Ishikawa (cell line): ENCODE results near the gene CAMK1.

Source experiments
- CEBPB ChIP-seq: IDR thresholded peaks from 2 replicates; pipeline ENCODE4 v1.6.1; 2012
- CREB1 ChIP-seq: IDR thresholded peaks from 2 replicates; pipeline ENCODE4 v1.6.1; 2012; ENCODE audit warnings: low read depth
- EGR1 ChIP-seq: IDR thresholded peaks from 2 replicates; pipeline ENCODE4 v1.6.1; 2012
- EP300 ChIP-seq: IDR thresholded peaks from 2 replicates; pipeline ENCODE4 v1.6.1; 2012; ENCODE audit warnings: borderline replicate concordance
- FOXM1 ChIP-seq: IDR thresholded peaks from 2 replicates; pipeline ENCODE4 v1.6.1; 2012; ENCODE audit warnings: low read depth, borderline replicate concordance
- MAX ChIP-seq: IDR thresholded peaks from 2 replicates; pipeline ENCODE4 v1.6.1; 2012
- NFIC ChIP-seq: IDR thresholded peaks from 2 replicates; pipeline ENCODE4 v1.6.1; 2012
- RAD21 ChIP-seq: IDR thresholded peaks from 2 replicates; pipeline ENCODE4 v1.6.1; 2012; ENCODE audit warnings: low read depth
- REST ChIP-seq: IDR thresholded peaks from 2 replicates; pipeline ENCODE4 v1.6.1; 2012; ENCODE audit warnings: low read depth, mild to moderate bottlenecking
- TAF1 ChIP-seq: IDR thresholded peaks from 2 replicates; pipeline ENCODE4 v1.6.1; 2012; ENCODE audit warnings: low read depth, mild to moderate bottlenecking
- TCF12 ChIP-seq: IDR thresholded peaks from 2 replicates; pipeline ENCODE4 v1.6.1; 2012; ENCODE audit warnings: low read depth
- TEAD4 ChIP-seq: IDR thresholded peaks from 2 replicates; pipeline ENCODE4 v1.6.1; 2012
- USF1 ChIP-seq: IDR thresholded peaks from 2 replicates; pipeline ENCODE4 v1.6.1; 2012
- YY1 ChIP-seq: IDR thresholded peaks from 2 replicates; pipeline ENCODE4 v1.6.1; 2012; ENCODE audit warnings: low read depth
- ZBTB7A ChIP-seq: IDR thresholded peaks from 2 replicates; pipeline ENCODE4 v1.6.1; 2012; ENCODE audit warnings: low read depth

Gene CAMK1

GRCh38 chr3:9809239-9809614 is 39.5 kb upstream of the CAMK1 start:
- TF ChIP-seq TAF1 = no peak
- TF ChIP-seq NFIC = no peak
- TF ChIP-seq CEBPB = no peak
- no peak for TF ChIP-seq TCF12
- no peak for TF ChIP-seq YY1
- no peak for TF ChIP-seq REST
- TF ChIP-seq RAD21 = no peak
- no peak for TF ChIP-seq USF1
- no peak for TF ChIP-seq CREB1
- TF ChIP-seq MAX = no peak
- no peak for TF ChIP-seq FOXM1
- TF ChIP-seq EP300 = no peak
- TF ChIP-seq EGR1 = no peak
- TF ChIP-seq TEAD4 = no peak

- TF ChIP-seq TEAD4 (no peak), RAD21 (no peak), REST (no peak), ZBTB7A (no peak), TCF12 (no peak), EGR1 (no peak), CREB1 (no peak), TAF1 (no peak), FOXM1 (no peak), EP300 (no peak), USF1 (no peak), YY1 (no peak)
These were observed 38.7 kb upstream of the CAMK1 start for GRCh38 chr3:9808345-9809037.

- TF ChIP-seq TEAD4 = no peak
- no peak for TF ChIP-seq EGR1
- no peak for TF ChIP-seq CREB1
- TF ChIP-seq EP300 = no peak
- no peak for TF ChIP-seq RAD21
- no peak for TF ChIP-seq NFIC
- no peak for TF ChIP-seq ZBTB7A
- TF ChIP-seq USF1 = no peak
- TF ChIP-seq TAF1 = no peak
- TF ChIP-seq MAX = no peak
- TF ChIP-seq YY1 = no peak
- TF ChIP-seq FOXM1 = no peak
- no peak for TF ChIP-seq CEBPB
These were observed 38.2 kb upstream of the CAMK1 start for GRCh38 chr3:9807981-9808344.

- TF ChIP-seq EP300 (no peak), RAD21 (no peak), FOXM1 (no peak)
These were observed 37.2 kb upstream of the CAMK1 start for GRCh38 chr3:9806688-9807589.

GRCh38 chr3:9806137-9806536 is 36.4 kb upstream of the CAMK1 start:
- TF ChIP-seq CREB1 (no peak), TAF1 (no peak), RAD21 (no peak), CEBPB (no peak), YY1 (no peak), MAX (no peak), REST (no peak), TEAD4 (no peak), ZBTB7A (no peak), EP300 (no peak), NFIC (no peak), TCF12 (no peak), USF1 (no peak), EGR1 (no peak), FOXM1 (no peak)
